Uterus (tissue), 2 donors: ENCODE results near the gene ILF3.

Experiments
- POLR2A ChIP-seq, 2 donors: fragments of 450-650 bp; IDR thresholded peaks; one replicate each; pipeline ENCODE4 v1.6.1; 2016; ENCODE audit warnings: antibody characterized with exemption in 2 of 2, mild to moderate bottlenecking in 1 of 2, moderate library complexity in 1 of 2
- TF ChIP-seq, protein P1 (sequence below), 4 experiments: fragments of 200-600 bp in 2 of 4; fragments of 450-650 bp in 2 of 4; sonication (generic) in 2 of 4; IDR thresholded peaks; one replicate each; pipeline ENCODE4 v1.5.1; 2016 to 2019; ENCODE audit warnings: antibody characterized with exemption in 4 of 4, mild to moderate bottlenecking in 2 of 4, moderate library complexity in 1 of 4

DNA sequence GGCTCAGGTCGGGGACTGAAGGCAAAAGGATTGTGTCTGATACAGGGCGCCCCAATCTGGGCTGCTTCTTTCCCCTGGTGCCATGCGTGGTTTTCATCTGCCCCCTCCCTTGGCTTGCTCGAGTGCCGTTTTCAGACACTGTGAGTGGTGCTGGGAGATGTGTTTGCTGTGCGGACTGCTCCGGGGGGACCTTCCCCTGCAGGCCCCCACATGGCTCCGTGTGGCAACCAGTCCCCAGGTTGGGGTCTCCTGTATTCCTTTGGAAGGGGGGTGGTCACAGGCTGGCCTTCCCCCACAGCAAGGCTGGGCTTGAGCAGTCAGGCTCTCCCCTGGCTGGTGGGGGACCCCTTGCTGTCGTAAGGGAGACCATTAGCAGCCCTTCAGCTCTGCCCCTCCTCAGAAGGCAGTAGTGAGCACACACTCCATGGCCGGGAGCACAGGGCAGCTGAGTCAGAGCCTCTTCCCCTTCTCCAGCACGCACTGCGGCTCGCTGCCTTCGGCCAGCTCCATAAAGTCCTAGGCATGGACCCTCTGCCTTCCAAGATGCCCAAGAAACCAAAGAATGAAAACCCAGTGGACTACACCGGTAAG, 26.5 kb downstream of the ILF3 start:
- TF ChIP-seq POLR2A (IDR thresholded peaks at IDR 0.05), result no peak
- TF ChIP-seq, protein P1, sequence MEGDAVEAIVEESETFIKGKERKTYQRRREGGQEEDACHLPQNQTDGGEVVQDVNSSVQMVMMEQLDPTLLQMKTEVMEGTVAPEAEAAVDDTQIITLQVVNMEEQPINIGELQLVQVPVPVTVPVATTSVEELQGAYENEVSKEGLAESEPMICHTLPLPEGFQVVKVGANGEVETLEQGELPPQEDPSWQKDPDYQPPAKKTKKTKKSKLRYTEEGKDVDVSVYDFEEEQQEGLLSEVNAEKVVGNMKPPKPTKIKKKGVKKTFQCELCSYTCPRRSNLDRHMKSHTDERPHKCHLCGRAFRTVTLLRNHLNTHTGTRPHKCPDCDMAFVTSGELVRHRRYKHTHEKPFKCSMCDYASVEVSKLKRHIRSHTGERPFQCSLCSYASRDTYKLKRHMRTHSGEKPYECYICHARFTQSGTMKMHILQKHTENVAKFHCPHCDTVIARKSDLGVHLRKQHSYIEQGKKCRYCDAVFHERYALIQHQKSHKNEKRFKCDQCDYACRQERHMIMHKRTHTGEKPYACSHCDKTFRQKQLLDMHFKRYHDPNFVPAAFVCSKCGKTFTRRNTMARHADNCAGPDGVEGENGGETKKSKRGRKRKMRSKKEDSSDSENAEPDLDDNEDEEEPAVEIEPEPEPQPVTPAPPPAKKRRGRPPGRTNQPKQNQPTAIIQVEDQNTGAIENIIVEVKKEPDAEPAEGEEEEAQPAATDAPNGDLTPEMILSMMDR (IDR thresholded peaks at IDR 0.05), result no peak
